OCI-LY1 (cell line): ENCODE measurements around the gene HTATIP2.

ENCODE experiments used
- H2AFZ ChIP-seq: fragments of 200-600 bp; sonication (generic), shearing (Covaris generic); 2 replicates; pipeline ENCODE4 v1.6.0; 2014; ENCODE audit warnings: antibody characterized with exemption, mild to moderate bottlenecking, low read length
- H3F3A ChIP-seq: fragments of 200-600 bp; sonication (generic), shearing (Covaris generic); 2 replicates; pipeline ENCODE4 v1.6.0; 2014; ENCODE audit warnings: mild to moderate bottlenecking, antibody characterized with exemption, low read length, moderate library complexity; ENCODE audit not compliant: insufficient read depth
- H3K27ac ChIP-seq: fragments of 200-600 bp; sonication (generic); 2 replicates; pipeline ENCODE4 v1.5.1; 2014; ENCODE audit warnings: low read length, mixed run types, mild to moderate bottlenecking, low read depth; ENCODE audit not compliant: poor library complexity, severe bottlenecking
- H3K27me3 ChIP-seq: fragments of 200-600 bp; sonication (generic); 2 replicates; pipeline ENCODE4 v1.6.0; 2014; ENCODE audit warnings: antibody characterized with exemption, mild to moderate bottlenecking, low read length, moderate library complexity; ENCODE audit not compliant: insufficient read depth
- H3K36me3 ChIP-seq: fragments of 200-600 bp; sonication (generic); 2 replicates; pipeline ENCODE4 v1.6.1; 2014; ENCODE audit warnings: mild to moderate bottlenecking, antibody characterized with exemption, low read length, moderate library complexity, mixed read lengths; ENCODE audit not compliant: insufficient read depth
- H3K4me1 ChIP-seq: fragments of 200-600 bp; sonication (generic); 2 replicates; pipeline ENCODE4 v1.5.1; 2014; ENCODE audit warnings: mild to moderate bottlenecking, low read length, moderate library complexity; ENCODE audit not compliant: insufficient read depth, severe bottlenecking
- H3K4me2 ChIP-seq: fragments of 200-600 bp; sonication (generic), shearing (Covaris generic); 2 replicates; pipeline ENCODE4 v1.6.1; 2014; ENCODE audit warnings: low read length
- H3K4me3 ChIP-seq: fragments of 200-600 bp; sonication (generic); 2 replicates; pipeline ENCODE4 v1.5.1; 2014; ENCODE audit warnings: low read length, low read depth, mild to moderate bottlenecking, mixed read lengths; ENCODE audit not compliant: poor library complexity, severe bottlenecking
- H3K79me2 ChIP-seq: fragments of 200-600 bp; shearing (Covaris generic); 2 replicates; pipeline ENCODE4 v1.6.1; 2016; ENCODE audit warnings: mixed run types, low read length, mixed read lengths; ENCODE audit not compliant: insufficient read depth
- H3K9ac ChIP-seq: fragments of 200-600 bp; sonication (generic), shearing (Covaris generic); 2 replicates; pipeline ENCODE4 v1.6.1; 2014; ENCODE audit warnings: mild to moderate bottlenecking, low read length, mixed read lengths
- H3K9me2 ChIP-seq: fragments of 200-600 bp; sonication (generic), shearing (Covaris generic); 2 replicates; pipeline ENCODE4 v1.6.1; 2014; ENCODE audit warnings: low read depth, mild to moderate bottlenecking, low read length, mixed read lengths
- H3K9me3 ChIP-seq: fragments of 200-600 bp; shearing (Covaris generic); 2 replicates; pipeline ENCODE4 v1.6.1; 2014; ENCODE audit warnings: low read length, mixed read lengths
- H4K20me1 ChIP-seq: fragments of 200-600 bp; sonication (generic), shearing (Covaris generic); 2 replicates; pipeline ENCODE4 v1.6.0; 2016; ENCODE audit warnings: mild to moderate bottlenecking, low read length; ENCODE audit not compliant: insufficient read depth
- CTCF ChIP-seq: fragments of 200-600 bp; sonication (generic), shearing (Covaris generic); IDR thresholded peaks from 2 replicates; pipeline ENCODE4 v1.5.1; 2017; ENCODE audit warnings: mild to moderate bottlenecking, antibody characterized with exemption, low read length, moderate library complexity, mixed read lengths
- EZH2 ChIP-seq: fragments of 200-600 bp; sonication (generic), shearing (Covaris generic); IDR thresholded peaks from 2 replicates; pipeline ENCODE4 v1.8.0; 2017; ENCODE audit warnings: borderline replicate concordance, mixed run types, mild to moderate bottlenecking, antibody characterized with exemption, low read length, moderate library complexity, mixed read lengths

The HTATIP2 gene

DNA sequence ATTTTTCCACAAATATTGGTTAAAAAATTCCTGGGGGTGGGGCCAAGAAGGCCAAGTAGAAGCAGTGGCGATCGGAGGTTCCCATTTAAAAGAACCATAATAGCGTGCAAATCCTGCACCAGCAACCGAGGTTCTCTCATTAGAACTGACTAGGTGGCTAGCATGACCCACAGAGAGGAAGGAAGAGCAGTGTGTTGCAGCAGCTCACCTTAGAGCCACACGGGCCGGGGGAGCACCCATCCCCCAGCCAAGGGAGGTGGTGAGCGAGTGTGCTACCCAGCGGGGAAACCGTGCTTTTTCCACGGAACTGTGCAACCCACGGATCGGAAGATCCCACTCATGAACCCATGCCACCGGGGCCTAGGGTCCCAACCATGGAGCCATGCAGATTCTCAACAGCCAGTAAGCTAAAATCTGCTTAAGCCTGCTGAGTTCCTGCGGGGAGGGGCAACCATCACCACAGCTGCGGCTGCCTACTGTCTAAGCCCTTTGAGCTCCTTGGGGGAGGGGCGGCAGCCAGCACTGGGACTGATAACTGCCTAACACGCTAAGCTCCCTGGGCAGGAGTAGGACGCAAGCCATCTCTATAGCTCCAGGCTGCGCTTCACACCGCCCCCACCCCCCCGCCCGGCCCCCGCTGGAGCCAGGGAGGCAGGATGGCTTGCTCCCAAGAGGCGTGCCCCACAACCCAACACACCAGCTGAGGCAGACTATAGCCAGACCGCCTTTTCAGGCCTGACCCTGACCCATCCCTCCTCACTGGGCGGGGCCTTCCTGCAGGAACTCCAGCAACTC is 21.0 kb upstream of the HTATIP2 start:
- Histone ChIP-seq H3K27ac (no peak overlapping the region), H3K9me3 (no peaks in the 10 kb centered on the region), H3K4me3 (no peak overlapping the region), H3K4me2 (no peak overlapping the region), H3F3A (no peaks in the 10 kb centered on the region), H2AFZ (no peak overlapping the region), H3K27me3 (no peaks in the 10 kb centered on the region), H3K9ac (no peak overlapping the region), H3K4me1 (no peaks in the 10 kb centered on the region), H4K20me1 (no peaks in the 10 kb centered on the region), H3K36me3 (no peaks in the 10 kb centered on the region), H3K79me2 (no peaks in the 10 kb centered on the region), H3K9me2 (no peaks in the 10 kb centered on the region)
- TF ChIP-seq CTCF, result no peak
- no peak for TF ChIP-seq EZH2

GRCh38 chr11:20351136-20351535 is 12.4 kb upstream of the HTATIP2 start:
- Histone ChIP-seq H3K27me3 (no peaks in the 10 kb centered on the region), H2AFZ (no peak overlapping the region), H4K20me1 (no peaks in the 10 kb centered on the region), H3K4me1 (no peaks in the 10 kb centered on the region), H3K9me3 (no peaks in the 10 kb centered on the region), H3K36me3 (no peaks in the 10 kb centered on the region), H3K9me2 (no peaks in the 10 kb centered on the region), H3K9ac (no peak overlapping the region), H3K79me2 (no peaks in the 10 kb centered on the region), H3K27ac (no peak overlapping the region), H3K4me2 (no peak overlapping the region), H3F3A (no peaks in the 10 kb centered on the region), H3K4me3 (no peak overlapping the region)
- TF ChIP-seq EZH2 (no peak), CTCF (no peak)

GRCh38 chr11:20351751-20352262 is 11.7 kb upstream of the HTATIP2 start:
- H3K36me3 ChIP-seq, result no peaks in the 10 kb centered on the region
- no peaks in the 10 kb centered on the region for H3K9me3 ChIP-seq
- no peak overlapping the region for H3K27ac ChIP-seq
- H3K4me3 ChIP-seq, result no peak overlapping the region
- H3K79me2 ChIP-seq, result no peaks in the 10 kb centered on the region
- H3F3A ChIP-seq, result no peaks in the 10 kb centered on the region
- no peaks in the 10 kb centered on the region for H3K9me2 ChIP-seq
- H4K20me1 ChIP-seq, result no peaks in the 10 kb centered on the region
- H2AFZ ChIP-seq, result no peak overlapping the region
- no peak overlapping the region for H3K4me2 ChIP-seq
- no peak overlapping the region for H3K9ac ChIP-seq
- no peaks in the 10 kb centered on the region for H3K27me3 ChIP-seq
- TF ChIP-seq CTCF (no peak), EZH2 (no peak)
- H3K4me1 ChIP-seq, result no peaks in the 10 kb centered on the region
